Neural crest cell (in vitro differentiated cells): Measurements from ENCODE around the gene ERI2. TPM values are rescaled to one million over a fixed set of nuclear protein-coding genes. Genes with fewer than 3 reads are reported as not detected.

Experiments
- DNase-seq: peaks from one replicate; pipeline ENCODE4 v3.0.0; 2021; ENCODE audit warnings: low read depth, mixed read lengths, low spot score
- H3K27ac Mint-ChIP-seq: one replicate; pipeline ENCODE4 v1.8.0; 2021; ENCODE audit warnings: mild to moderate bottlenecking, mixed read lengths; ENCODE audit not compliant: unreplicated experiment
- H3K27me3 Mint-ChIP-seq: 2 replicates; pipeline ENCODE4 v1.8.0; 2021; ENCODE audit warnings: low read depth, mild to moderate bottlenecking, mixed read lengths
- H3K36me3 Mint-ChIP-seq: 2 replicates; pipeline ENCODE4 v1.8.0; 2021; ENCODE audit warnings: low read depth, mild to moderate bottlenecking, mixed read lengths
- H3K4me1 Mint-ChIP-seq: 2 replicates; pipeline ENCODE4 v1.8.0; 2021; ENCODE audit warnings: mixed read lengths
- H3K4me3 Mint-ChIP-seq: one replicate; pipeline ENCODE4 v1.8.0; 2021; ENCODE audit warnings: mild to moderate bottlenecking, mixed read lengths
- H3K9me3 Mint-ChIP-seq: 2 replicates; pipeline ENCODE4 v1.8.0; 2021; ENCODE audit warnings: mixed read lengths
- CTCF ChIP-seq: fragments of 200-600 bp; sonication (generic); conservative IDR thresholded peaks from 2 replicates; pipeline ENCODE4 v1.5.0; 2021; ENCODE audit warnings: antibody characterized with exemption, mild to moderate bottlenecking
- total RNA-seq: library from RNA; stranded (reverse); gene quantifications from 2 replicates; pipeline ENCODE4 v1.2.1, GENCODE V29; 2021

Gene ERI2
- total RNA-seq, 1 donor from 2014 or later = 40.4 TPM

GRCh38 chr16:20844588-20844987 is 38.3 kb upstream of the ERI2 start:
- no peak for DNase-seq
- Mint-ChIP-seq H3K9me3 (no peaks in the 10 kb centered on the region), H3K27me3 (no peaks in the 10 kb centered on the region), H3K4me1 (no peaks in the 10 kb centered on the region), H3K4me3 (no peak overlapping the region), H3K27ac (no peak overlapping the region), H3K36me3 (peaks cover 7% of the 10 kb centered on the region)
- no peak for TF ChIP-seq CTCF

GRCh38 chr16:20844054-20844453 is 37.8 kb upstream of the ERI2 start:
- no peak overlapping the region for H3K27ac Mint-ChIP-seq
- no peaks in the 10 kb centered on the region for H3K27me3 Mint-ChIP-seq
- no peaks in the 10 kb centered on the region for H3K4me1 Mint-ChIP-seq
- H3K9me3 Mint-ChIP-seq = no peaks in the 10 kb centered on the region
- DNase-seq = no peak
- no peak for TF ChIP-seq CTCF
- H3K36me3 Mint-ChIP-seq = peaks cover 7% of the 10 kb centered on the region
- no peak overlapping the region for H3K4me3 Mint-ChIP-seq

- Mint-ChIP-seq H3K4me1 (no peaks in the 10 kb centered on the region), H3K36me3 (peaks cover 44% of the 10 kb centered on the region)
These were observed 33.2 kb upstream of the ERI2 start for GRCh38 chr16:20839504-20839903.

GRCh38 chr16:20838240-20838639 is 32.0 kb upstream of the ERI2 start:
- DNase-seq = no peak
- no peaks in the 10 kb centered on the region for H3K4me1 Mint-ChIP-seq
- no peak for TF ChIP-seq CTCF
- no peak overlapping the region for H3K27ac Mint-ChIP-seq
- H3K9me3 Mint-ChIP-seq = peaks cover 2% of the 10 kb centered on the region
- H3K4me3 Mint-ChIP-seq = no peak overlapping the region
- no peaks in the 10 kb centered on the region for H3K27me3 Mint-ChIP-seq
- peaks cover 49% of the 10 kb centered on the region for H3K36me3 Mint-ChIP-seq

More at GRCh38 chr16:20839504-20839903, 33.2 kb upstream of the ERI2 start:
- Mint-ChIP-seq H3K9me3 (peaks cover 2% of the 10 kb centered on the region), H3K4me3 (no peak overlapping the region), H3K27me3 (no peaks in the 10 kb centered on the region), H3K27ac (no peak overlapping the region)
- TF ChIP-seq CTCF = no peak
- DNase-seq = no peak

GRCh38 chr16:20833086-20833485 is 26.8 kb upstream of the ERI2 start:
- Mint-ChIP-seq H3K4me3 (no peak overlapping the region), H3K36me3 (peaks cover 34% of the 10 kb centered on the region), H3K4me1 (no peaks in the 10 kb centered on the region), H3K9me3 (peaks cover 2% of the 10 kb centered on the region), H3K27ac (no peak overlapping the region), H3K27me3 (no peaks in the 10 kb centered on the region)
- no peak for TF ChIP-seq CTCF
- DNase-seq = no peak

- no peak for DNase-seq
- Mint-ChIP-seq H3K4me1 (no peaks in the 10 kb centered on the region), H3K4me3 (no peak overlapping the region), H3K9me3 (no peaks in the 10 kb centered on the region), H3K36me3 (peaks cover 12% of the 10 kb centered on the region), H3K27me3 (no peaks in the 10 kb centered on the region), H3K27ac (no peak overlapping the region)
- no peak for TF ChIP-seq CTCF
These were observed 24.1 kb upstream of the ERI2 start for GRCh38 chr16:20830372-20830771.
